ENCODE measurements around the gene TRIP10.

DNA sequence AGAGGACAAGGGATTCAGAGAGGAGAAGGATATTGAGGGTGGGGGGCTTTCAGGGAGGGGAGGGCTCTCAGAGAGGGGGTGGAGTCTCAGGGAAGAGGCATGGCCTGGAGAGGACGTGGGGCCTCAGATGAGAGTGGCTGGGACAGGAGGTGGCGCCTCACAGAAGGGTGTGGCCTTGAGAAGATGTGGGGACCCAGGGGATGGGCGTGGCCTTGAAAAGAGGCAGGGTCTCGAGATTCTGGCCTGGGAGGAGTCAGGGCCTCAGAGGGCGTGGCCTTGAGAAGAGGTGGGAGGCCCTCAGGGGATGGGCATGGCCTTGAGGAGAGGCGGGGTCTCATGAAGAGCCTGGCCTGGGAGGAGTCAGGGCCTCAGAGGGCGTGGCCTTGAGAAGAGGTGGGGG lies 45.8 kb upstream of the TRIP10 start:
- TF ChIP-seq CTCF (IDR thresholded peaks at IDR 0.05) (no peak), EZH2 (IDR thresholded peaks at IDR 0.05) (no peak), EZH2phosphoT487 (IDR thresholded peaks at IDR 0.05) (no peak)
